A673 (cell line): ENCODE data around the gene MN1. TPM values are rescaled to one million over a fixed set of nuclear protein-coding genes. Genes with fewer than 3 reads are reported as not detected.

Source experiments
- BruUV-seq: library from RNA; stranded (reverse); fragments of 400-500 nt; replicated peaks from 2 replicates; lab custom pipeline; 2021; lab: Mats Ljungman, UMichigan
- CTCF ChIA-PET: fragments of 300-600 bp; sonication (Branson Sonifier 250); formaldehyde crosslinking; loops from one replicate; lab custom pipeline; 2022; ENCODE audit warnings: antibody characterized with exemption; lab: Charles Lee
- POLR2A ChIA-PET: fragments of 300-600 bp; sonication (Branson Sonifier 250); formaldehyde crosslinking; loops from one replicate; lab custom pipeline; 2022; ENCODE audit warnings: antibody characterized with exemption; ENCODE audit not compliant: low non-redundant PET; lab: Charles Lee
- DNase-seq: peaks from one replicate; pipeline ENCODE4 v3.0.0-alpha.2; 2015; ENCODE audit warnings: low spot score
- H3K27ac ChIP-seq: fragments of 200-600 bp; sonication (generic); 2 replicates; pipeline ENCODE4 v1.5.1; 2016; ENCODE audit warnings: mixed run types, low read depth, mild to moderate bottlenecking, mixed read lengths, antibody characterized with exemption, low read length; ENCODE audit not compliant: poor library complexity, severe bottlenecking
- H3K27me3 ChIP-seq: fragments of 200-600 bp; sonication (generic); replicated peaks from 2 replicates; pipeline ENCODE4 v1.6.1; 2017; ENCODE audit warnings: mixed run types, low read depth, mild to moderate bottlenecking, mixed read lengths, antibody characterized with exemption, low read length; ENCODE audit not compliant: insufficient read depth, poor library complexity
- H3K36me3 ChIP-seq: fragments of 200-600 bp; sonication (generic); 2 replicates; pipeline ENCODE4 v1.6.1; 2016; ENCODE audit warnings: mixed run types, mild to moderate bottlenecking, mixed read lengths, antibody characterized with exemption, low read length; ENCODE audit not compliant: insufficient read depth, poor library complexity, severe bottlenecking
- H3K4me1 ChIP-seq: fragments of 200-600 bp; sonication (generic); 2 replicates; pipeline ENCODE4 v1.6.1; 2017; ENCODE audit warnings: mixed run types, mild to moderate bottlenecking, mixed read lengths, antibody characterized with exemption, low read length; ENCODE audit not compliant: insufficient read depth, poor library complexity, severe bottlenecking
- H3K4me3 ChIP-seq: fragments of 200-600 bp; sonication (generic); 2 replicates; pipeline ENCODE4 v1.5.1; 2016; ENCODE audit warnings: low read depth, mixed run types, mild to moderate bottlenecking, mixed read lengths, low read length; ENCODE audit not compliant: poor library complexity, severe bottlenecking
- H3K9me3 ChIP-seq: fragments of 200-600 bp; sonication (generic); 2 replicates; pipeline ENCODE4 v1.6.1; 2016; ENCODE audit warnings: mixed run types, low read depth, mild to moderate bottlenecking, mixed read lengths, antibody characterized with exemption, low read length; ENCODE audit not compliant: poor library complexity, severe bottlenecking
- EZH2 ChIP-seq: fragments of 200-600 bp; sonication (generic); IDR thresholded peaks from 2 replicates; pipeline ENCODE4 v1.6.1; 2017; ENCODE audit warnings: borderline replicate concordance, low read depth, mild to moderate bottlenecking, mixed read lengths, antibody characterized with exemption, low read length; ENCODE audit not compliant: poor library complexity, severe bottlenecking
- intact Hi-C: fragments of 100-400 bp; cut with micrococcal nuclease; formaldehyde crosslinking; loops from one replicate; pipeline ENCODE4 v1.10.0; 2022; ENCODE audit not compliant: unreplicated experiment
- total RNA-seq: library from RNA; stranded (reverse); gene quantifications from 2 replicates; pipeline ENCODE4 v1.2.3, GENCODE V29; 2021
- TF ChIP-seq, protein P1 (sequence below): fragments of 300-800, 200-600 bp; sonication (generic); conservative IDR thresholded peaks from 2 replicates; pipeline ENCODE4 v1.5.1; 2017; ENCODE audit warnings: low read depth, mild to moderate bottlenecking, antibody characterized with exemption, low read length, moderate library complexity, mixed read lengths

Gene MN1
- total RNA-seq, 1 experiment from 2014 or later: 8.4 TPM

DNA sequence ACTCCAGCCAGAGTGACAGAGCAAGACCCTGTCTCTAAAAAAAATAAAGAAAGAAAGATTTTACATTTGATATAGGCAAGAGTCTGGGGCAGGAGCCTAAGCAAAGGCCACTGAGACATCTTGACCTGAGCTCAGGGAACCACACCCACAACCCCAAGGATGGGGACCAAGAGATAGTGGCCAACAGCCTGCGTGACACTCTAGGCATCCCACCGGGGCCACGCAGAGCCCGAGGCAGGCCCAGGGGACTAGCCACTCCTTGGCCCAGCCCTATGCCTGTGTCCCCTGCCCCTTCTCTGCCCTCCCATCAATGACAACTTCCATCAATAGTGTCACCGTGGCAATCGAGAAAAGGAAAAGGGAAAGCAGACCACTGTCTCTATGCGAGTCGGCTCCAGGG, 41.1 kb downstream of the MN1 start:
- Histone ChIP-seq H3K27ac (no peak overlapping the region), H3K36me3 (no peaks in the 10 kb centered on the region), H3K4me1 (no peaks in the 10 kb centered on the region), H3K4me3 (no peak overlapping the region), H3K27me3 (no peaks in the 10 kb centered on the region), H3K9me3 (no peaks in the 10 kb centered on the region)
- ChIA-PET CTCF (no interaction called here), POLR2A (no interaction called here)
- DNase-seq: no peak
- no TSS peak for BruUV-seq
- intact Hi-C loops: no loop called here
- TF ChIP-seq, protein P1, sequence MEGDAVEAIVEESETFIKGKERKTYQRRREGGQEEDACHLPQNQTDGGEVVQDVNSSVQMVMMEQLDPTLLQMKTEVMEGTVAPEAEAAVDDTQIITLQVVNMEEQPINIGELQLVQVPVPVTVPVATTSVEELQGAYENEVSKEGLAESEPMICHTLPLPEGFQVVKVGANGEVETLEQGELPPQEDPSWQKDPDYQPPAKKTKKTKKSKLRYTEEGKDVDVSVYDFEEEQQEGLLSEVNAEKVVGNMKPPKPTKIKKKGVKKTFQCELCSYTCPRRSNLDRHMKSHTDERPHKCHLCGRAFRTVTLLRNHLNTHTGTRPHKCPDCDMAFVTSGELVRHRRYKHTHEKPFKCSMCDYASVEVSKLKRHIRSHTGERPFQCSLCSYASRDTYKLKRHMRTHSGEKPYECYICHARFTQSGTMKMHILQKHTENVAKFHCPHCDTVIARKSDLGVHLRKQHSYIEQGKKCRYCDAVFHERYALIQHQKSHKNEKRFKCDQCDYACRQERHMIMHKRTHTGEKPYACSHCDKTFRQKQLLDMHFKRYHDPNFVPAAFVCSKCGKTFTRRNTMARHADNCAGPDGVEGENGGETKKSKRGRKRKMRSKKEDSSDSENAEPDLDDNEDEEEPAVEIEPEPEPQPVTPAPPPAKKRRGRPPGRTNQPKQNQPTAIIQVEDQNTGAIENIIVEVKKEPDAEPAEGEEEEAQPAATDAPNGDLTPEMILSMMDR: no peak
- TF ChIP-seq EZH2: no peak

DNA sequence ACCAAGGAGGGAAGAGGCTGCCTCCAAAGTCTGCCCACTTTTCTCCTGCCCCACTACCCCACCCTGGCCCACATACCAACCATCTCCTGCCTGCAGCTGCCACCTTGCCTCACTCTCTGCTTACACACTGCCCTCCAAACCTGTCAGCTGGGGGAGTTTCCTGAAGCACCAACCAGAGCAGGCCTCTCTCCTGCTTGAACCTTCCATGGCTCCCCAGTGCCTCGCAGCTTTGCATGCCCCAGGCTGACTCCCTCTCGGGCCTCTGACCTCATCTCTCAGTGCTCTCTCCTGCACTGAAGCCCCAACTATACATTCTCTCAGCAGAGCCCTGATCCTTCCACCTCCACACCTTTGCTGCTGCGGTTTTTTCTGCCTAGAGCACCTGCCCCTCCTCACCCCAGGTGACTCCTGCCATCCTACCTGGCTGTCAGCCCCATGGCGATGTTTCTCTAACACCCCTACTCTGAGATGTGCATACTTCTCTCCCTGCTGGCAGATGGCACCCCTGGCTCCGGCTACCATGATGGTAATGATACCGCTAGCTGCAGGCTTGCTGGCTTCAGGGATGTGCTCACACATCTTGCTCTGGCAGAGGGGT, 43.5 kb downstream of the MN1 start:
- no TSS peak for BruUV-seq
- no peak overlapping the region for H3K27ac ChIP-seq
- H3K27me3 ChIP-seq: no peaks in the 10 kb centered on the region
- DNase-seq: no peak
- H3K4me1 ChIP-seq: peaks cover 14% of the 10 kb centered on the region
- intact Hi-C loops: no loop called here
- H3K9me3 ChIP-seq: no peaks in the 10 kb centered on the region
- POLR2A ChIA-PET: no interaction called here
- H3K36me3 ChIP-seq: no peaks in the 10 kb centered on the region
- TF ChIP-seq EZH2: no peak
- TF ChIP-seq, protein P1: no peak
- H3K4me3 ChIP-seq: no peak overlapping the region
- CTCF ChIA-PET: no interaction called here

DNA sequence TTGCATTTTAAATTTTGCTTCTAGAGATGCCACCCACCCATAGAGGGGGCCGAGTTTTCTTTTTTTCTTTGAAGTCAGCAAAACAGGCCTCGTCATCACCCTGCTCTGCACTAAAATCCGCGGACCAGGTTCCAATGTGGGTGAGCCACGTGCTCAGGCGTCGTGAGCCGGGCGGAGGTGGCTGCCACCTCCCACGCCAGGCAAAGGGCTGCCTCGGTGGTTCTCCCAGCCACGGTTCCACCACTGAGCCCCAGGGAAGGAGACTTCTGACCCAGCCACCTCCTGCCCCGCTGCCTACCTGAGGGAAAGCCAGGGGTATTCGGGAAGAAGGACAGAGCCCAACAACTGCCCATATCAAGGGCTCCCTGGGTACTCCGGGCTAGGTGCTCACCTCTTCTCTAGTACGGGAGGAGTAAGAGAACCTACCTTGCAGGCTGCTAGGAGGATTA, 45.3 kb downstream of the MN1 start:
- no peaks in the 10 kb centered on the region for H3K36me3 ChIP-seq
- H3K4me3 ChIP-seq: no peak overlapping the region
- no peaks in the 10 kb centered on the region for H3K9me3 ChIP-seq
- ChIA-PET CTCF (no interaction called here), POLR2A (no interaction called here)
- no peak for TF ChIP-seq EZH2
- TF ChIP-seq, protein P1: no peak
- intact Hi-C loops: no loop called here
- BruUV-seq: no TSS peak
- no peaks in the 10 kb centered on the region for H3K27me3 ChIP-seq
- H3K27ac ChIP-seq: no peak overlapping the region
- peaks cover 14% of the 10 kb centered on the region for H3K4me1 ChIP-seq
- no peak for DNase-seq
